GM18867 (cell line): Measurements from ENCODE around the gene RXRB.

Experiments
- ATAC-seq: cut with Tn5 transposase; IDR thresholded peaks from one replicate; pipeline ENCODE4 v1.9.1; 2021; ENCODE audit warnings: mild to moderate bottlenecking, moderate library complexity; ENCODE audit not compliant: unreplicated experiment

RXRB gene

GRCh38 chr6:33177552-33178446, 22.7 kb downstream of the RXRB start:
- no peak for ATAC-seq

GRCh38 chr6:33176906-33177305, 23.6 kb downstream of the RXRB start:
- ATAC-seq, result no peak

GRCh38 chr6:33175436-33176069, 24.9 kb downstream of the RXRB start:
- no peak for ATAC-seq

- ATAC-seq, result no peak
Observed at GRCh38 chr6:33174784-33175183, 25.7 kb downstream of the RXRB start.

GRCh38 chr6:33173535-33174180, 26.8 kb downstream of the RXRB start:
- no peak for ATAC-seq

- no peak for ATAC-seq
Observed at GRCh38 chr6:33172688-33173534, 27.6 kb downstream of the RXRB start.

GRCh38 chr6:33171880-33172687, 28.4 kb downstream of the RXRB start:
- no peak for ATAC-seq

GRCh38 chr6:33171016-33171879, 29.2 kb downstream of the RXRB start:
- no peak for ATAC-seq

GRCh38 chr6:33170176-33171015, 30.1 kb downstream of the RXRB start:
- no peak for ATAC-seq

- no peak for ATAC-seq
Observed at GRCh38 chr6:33169291-33170175, 30.9 kb downstream of the RXRB start.

GRCh38 chr6:33168639-33169038, 31.8 kb downstream of the RXRB start:
- no peak for ATAC-seq

GRCh38 chr6:33168284-33168601, 32.2 kb downstream of the RXRB start:
- ATAC-seq, result no peak

GRCh38 chr6:33167374-33168283, 32.8 kb downstream of the RXRB start:
- no peak for ATAC-seq

GRCh38 chr6:33166811-33167210, 33.7 kb downstream of the RXRB start:
- no peak for ATAC-seq

- ATAC-seq, result no peak
Observed at GRCh38 chr6:33166363-33166762, 34.1 kb downstream of the RXRB start.

- no peak for ATAC-seq
Observed at GRCh38 chr6:33165581-33166258, 34.7 kb downstream of the RXRB start.
